ENCODE results near the gene SYT12. TPM values are rescaled to one million over a fixed set of nuclear protein-coding genes. Genes with fewer than 3 reads are reported as not detected.
A peak's percentile ranks its signal among the peaks of the same experiment; 100 is the strongest.

Gene SYT12
- total RNA-seq, 1 donor from 2014 or later, result 0.44 TPM

GRCh38 chr11:67050139-67050538 is 27.2 kb downstream of the SYT12 start:
- DNase-seq (ENCODE audit: low read depth, low spot score), result no peak
- Mint-ChIP-seq H3K4me1 (peaks cover 5% of the 10 kb centered on the region), H3K27ac (ENCODE audit: unreplicated experiment) (no peak overlapping the region), H3K27me3 (ENCODE audit: low read depth) (peaks cover 2% of the 10 kb centered on the region), H3K4me3 (no peak overlapping the region), H3K9me3 (no peaks in the 10 kb centered on the region), H3K36me3 (ENCODE audit: low read depth) (no peaks in the 10 kb centered on the region)
- TF ChIP-seq CTCF (conservative IDR thresholded peaks at IDR 0.05), result no peak

- no peaks in the 10 kb centered on the region for H3K9me3 Mint-ChIP-seq
- H3K27ac Mint-ChIP-seq (ENCODE audit: unreplicated experiment), result no peak overlapping the region
- H3K4me1 Mint-ChIP-seq, result peaks cover 10% of the 10 kb centered on the region
- no peak for DNase-seq (ENCODE audit: low read depth, low spot score)
- no peak overlapping the region for H3K4me3 Mint-ChIP-seq
- TF ChIP-seq CTCF (conservative IDR thresholded peaks at IDR 0.05), result no peak
- peaks cover 13% of the 10 kb centered on the region for H3K27me3 Mint-ChIP-seq (ENCODE audit: low read depth)
- no peaks in the 10 kb centered on the region for H3K36me3 Mint-ChIP-seq (ENCODE audit: low read depth)
These were observed 28.4 kb downstream of the SYT12 start for GRCh38 chr11:67051180-67051893.

GRCh38 chr11:67051945-67052488 is 29.1 kb downstream of the SYT12 start:
- TF ChIP-seq CTCF (conservative IDR thresholded peaks at IDR 0.05), result no peak
- Mint-ChIP-seq H3K9me3 (no peaks in the 10 kb centered on the region), H3K4me1 (peaks cover 10% of the 10 kb centered on the region), H3K4me3 (no peak overlapping the region), H3K27me3 (ENCODE audit: low read depth) (peaks cover 16% of the 10 kb centered on the region), H3K36me3 (ENCODE audit: low read depth) (no peaks in the 10 kb centered on the region), H3K27ac (ENCODE audit: unreplicated experiment) (no peak overlapping the region)
- DNase-seq (ENCODE audit: low read depth, low spot score), result no peak

- TF ChIP-seq CTCF (conservative IDR thresholded peaks at IDR 0.05), result no peak
- Mint-ChIP-seq H3K27ac (ENCODE audit: unreplicated experiment) (no peak overlapping the region), H3K4me3 (no peak overlapping the region), H3K36me3 (ENCODE audit: low read depth) (no peaks in the 10 kb centered on the region), H3K9me3 (no peaks in the 10 kb centered on the region), H3K4me1 (peaks cover 10% of the 10 kb centered on the region), H3K27me3 (ENCODE audit: low read depth) (peaks cover 20% of the 10 kb centered on the region)
- no peak for DNase-seq (ENCODE audit: low read depth, low spot score)
These were observed 30.0 kb downstream of the SYT12 start for GRCh38 chr11:67052891-67053290.

- TF ChIP-seq CTCF (conservative IDR thresholded peaks at IDR 0.05), result peak; percentile 76
These were observed 31.0 kb downstream of the SYT12 start for GRCh38 chr11:67053896-67054329.

More at GRCh38 chr11:67053896-67054329, 31.0 kb downstream of the SYT12 start:
- no peak overlapping the region for H3K27ac Mint-ChIP-seq (ENCODE audit: unreplicated experiment)
- DNase-seq (ENCODE audit: low read depth, low spot score), result peak; percentile 53
- H3K36me3 Mint-ChIP-seq (ENCODE audit: low read depth), result no peaks in the 10 kb centered on the region
- H3K4me1 Mint-ChIP-seq, result peaks cover 10% of the 10 kb centered on the region
- H3K9me3 Mint-ChIP-seq, result no peaks in the 10 kb centered on the region
- H3K4me3 Mint-ChIP-seq, result no peak overlapping the region
- H3K27me3 Mint-ChIP-seq (ENCODE audit: low read depth), result peaks cover 23% of the 10 kb centered on the region

Data from neural crest cell (in vitro differentiated cells).